Activated CD4-positive, CD25-positive, alpha-beta regulatory T cell treated with anti-CD3 and anti-CD28 coated beads, Interleukin-2, amount 50 U/mL, for 24 hours (primary cell): Measurements from ENCODE around the gene NMNAT2.
"Not testable (repeated sequence)": the region's sequence is repeated elsewhere in the genome, so short reads cannot be mapped to it uniquely, and the experiment has no call there.

Experiments
- ATAC-seq, 2 donors: fragments of 150-1000 bp; cut with Tn5 transposase; one replicate each; pipeline ENCODE4 v1.10.0; 2021; ENCODE audit warnings: mild to moderate bottlenecking in 1 of 2, moderate library complexity in 1 of 2

NMNAT2 gene

DNA sequence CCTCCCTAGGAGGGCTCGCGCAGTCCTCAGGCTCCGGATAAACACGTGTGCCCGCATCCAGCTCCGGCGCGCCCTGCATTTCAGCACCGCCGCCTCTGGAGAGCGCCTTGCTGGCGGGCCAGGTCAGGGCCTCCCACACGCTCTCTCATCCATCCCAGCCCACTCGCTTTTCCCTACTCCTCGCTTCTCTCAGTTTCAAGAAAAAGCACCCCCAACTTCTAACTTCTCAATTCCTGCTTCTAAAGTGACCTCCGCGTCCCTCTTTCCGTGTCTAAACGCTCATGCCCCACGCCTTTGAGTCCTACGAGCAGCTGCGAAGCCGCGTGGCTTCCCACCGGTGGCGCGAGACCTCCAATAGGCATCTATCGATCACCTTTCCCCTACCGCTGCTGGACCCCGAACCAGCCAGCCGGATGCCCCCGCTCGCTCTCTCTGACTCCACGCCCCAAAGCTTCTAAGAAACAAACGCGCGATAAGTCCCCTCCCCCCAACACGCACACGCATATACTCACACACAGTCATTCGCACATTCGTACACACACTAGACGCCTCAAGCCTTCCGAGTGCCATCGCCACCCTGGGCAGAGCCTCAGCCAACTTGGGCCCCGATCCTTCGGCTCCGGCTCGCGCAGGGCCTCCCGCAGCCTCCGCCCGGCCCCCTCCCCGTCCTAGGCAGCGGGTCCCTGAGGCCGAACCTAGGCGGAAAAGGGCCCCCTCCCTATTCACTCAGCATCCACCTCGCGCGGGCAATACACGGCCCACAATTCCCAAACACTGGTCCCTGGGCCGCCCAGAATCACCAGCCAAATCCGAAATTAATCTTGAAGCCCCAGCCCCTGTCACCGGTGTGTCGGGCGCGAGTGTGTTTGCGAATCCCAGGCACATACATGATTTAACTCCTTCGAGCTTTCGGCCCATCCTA, 1.1 kb downstream of the NMNAT2 start:
- ATAC-seq = peak in 1 of 2 donors; percentile 17

DNA sequence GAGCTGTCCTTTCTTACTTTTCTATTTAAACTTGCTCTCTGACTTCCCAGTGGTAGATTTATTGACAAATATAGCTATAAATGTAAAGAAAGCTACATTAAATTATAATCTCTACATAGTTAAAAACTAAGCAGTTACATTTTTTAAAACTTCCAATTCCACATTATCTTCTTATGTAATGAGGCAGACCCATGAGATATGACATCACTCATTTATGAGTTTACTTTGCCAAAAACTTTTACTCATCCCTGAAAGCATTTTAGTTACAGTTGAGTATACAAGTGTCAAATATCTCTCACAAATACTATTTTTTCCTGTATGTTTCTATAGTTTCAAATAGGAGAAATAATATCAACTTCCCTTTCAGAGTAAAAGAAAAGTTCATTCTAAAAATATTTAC, 3.8 kb downstream of the NMNAT2 start:
- no peak for ATAC-seq

DNA sequence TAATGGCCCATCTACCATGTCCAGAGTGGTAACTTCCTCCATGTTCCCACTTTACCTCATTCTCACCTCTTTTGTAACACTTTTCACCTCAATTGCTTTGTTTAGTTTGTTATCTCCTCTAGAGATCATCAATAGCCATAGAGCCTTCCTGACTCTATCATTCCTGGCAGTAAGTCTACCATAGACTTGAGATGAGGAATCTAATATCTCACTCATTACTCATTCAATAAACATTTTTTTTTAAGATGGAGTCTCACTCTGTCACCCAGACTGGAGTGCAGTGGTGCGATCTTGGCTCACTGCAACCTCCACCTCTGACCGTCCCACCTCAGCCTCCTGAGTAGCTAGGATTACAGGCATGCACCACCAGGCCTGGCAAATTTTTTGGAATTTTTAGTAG, 7.1 kb downstream of the NMNAT2 start:
- ATAC-seq = no peak

DNA sequence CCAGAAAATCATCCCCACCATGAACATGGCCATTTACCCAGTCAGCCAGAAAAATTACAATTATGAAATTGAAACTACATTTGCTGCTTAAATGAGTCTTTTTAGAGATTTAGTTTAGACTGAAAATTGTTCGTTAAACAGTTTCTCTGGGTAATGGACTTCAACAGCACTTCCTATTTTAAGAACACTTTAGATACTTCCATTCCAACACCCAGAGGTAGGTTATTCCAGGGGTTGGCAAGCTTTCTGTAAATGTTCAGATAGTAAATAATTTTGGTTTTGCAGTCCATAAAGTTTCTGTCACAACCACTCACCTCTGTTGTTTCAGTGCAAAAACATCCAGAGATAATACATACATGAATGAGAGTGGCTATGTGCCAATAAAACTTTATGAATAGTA, 10.2 kb downstream of the NMNAT2 start:
- no peak for ATAC-seq

DNA sequence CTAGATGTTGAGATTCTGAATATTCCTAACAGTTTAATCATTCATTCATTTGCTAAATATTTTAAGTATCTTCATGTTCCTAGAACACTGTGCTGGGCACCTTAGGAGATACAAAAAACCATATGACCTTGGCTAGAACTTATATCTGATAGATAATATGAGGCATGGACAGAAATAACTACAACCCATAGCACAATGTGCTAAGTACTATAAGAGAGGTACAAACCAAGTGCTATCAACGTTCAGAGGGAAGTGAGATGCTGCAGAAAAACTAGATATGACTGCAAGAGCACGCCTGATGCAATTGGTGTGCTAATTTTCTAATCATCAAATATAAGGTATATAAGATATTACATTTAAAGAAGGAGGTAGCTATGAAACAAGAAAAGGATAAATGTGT, 10.7 kb downstream of the NMNAT2 start:
- no peak for ATAC-seq

DNA sequence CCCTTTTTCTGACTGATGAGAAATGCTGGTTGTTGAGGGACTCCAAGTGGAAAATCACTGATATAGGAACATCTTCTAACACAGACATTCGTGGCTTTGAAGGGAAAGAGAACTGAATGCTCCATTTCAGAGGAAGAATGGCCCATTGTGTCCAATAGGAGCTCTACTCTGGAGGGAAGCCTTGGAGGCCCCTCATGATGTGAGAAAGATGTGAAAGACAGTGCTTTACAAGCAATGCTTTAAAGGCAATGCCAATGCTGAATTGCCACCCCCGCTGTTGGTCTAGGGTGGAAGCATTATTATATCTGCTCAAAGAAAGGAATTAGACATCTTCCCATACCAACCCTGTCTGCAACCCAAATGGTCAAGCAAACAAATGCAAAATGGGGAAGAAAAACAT, 13.7 kb downstream of the NMNAT2 start:
- no peak for ATAC-seq

DNA sequence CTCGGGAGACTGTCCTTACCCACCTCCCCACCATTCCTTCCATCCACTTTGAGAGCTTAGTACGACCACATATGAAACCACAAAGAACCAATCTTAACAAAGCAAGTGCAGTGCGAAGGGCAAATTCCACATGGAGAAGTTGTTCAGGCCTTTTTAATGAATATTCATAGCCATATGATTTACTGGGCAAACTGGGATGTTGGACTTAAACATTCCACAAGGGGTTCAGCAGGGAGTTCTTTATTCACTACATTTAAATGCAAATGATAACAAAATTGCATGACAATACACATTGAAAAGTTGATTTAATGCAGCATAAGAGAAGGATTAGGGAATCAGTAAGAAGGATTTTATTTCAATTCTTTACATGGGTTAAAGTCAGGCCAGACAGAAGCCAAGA, 14.7 kb downstream of the NMNAT2 start:
- no peak for ATAC-seq

DNA sequence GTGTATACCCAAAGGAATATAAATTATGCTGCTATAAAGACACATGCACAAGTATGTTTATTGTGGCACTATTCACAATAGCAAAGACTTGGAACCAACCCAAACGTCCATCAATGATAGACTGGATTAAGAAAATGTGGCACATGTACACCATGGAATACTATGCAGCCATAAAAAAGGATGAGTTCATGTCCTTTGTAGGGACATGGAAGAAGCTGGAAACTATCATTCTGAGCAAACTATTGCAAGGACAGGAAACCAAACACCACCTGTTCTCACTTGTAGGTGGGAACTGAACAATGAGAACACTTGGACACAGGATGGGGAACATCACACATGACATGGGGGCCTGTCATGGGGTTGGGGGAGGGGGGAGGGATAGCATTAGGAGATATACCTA, 16.6 kb downstream of the NMNAT2 start:
- not testable (repeated sequence) for ATAC-seq

DNA sequence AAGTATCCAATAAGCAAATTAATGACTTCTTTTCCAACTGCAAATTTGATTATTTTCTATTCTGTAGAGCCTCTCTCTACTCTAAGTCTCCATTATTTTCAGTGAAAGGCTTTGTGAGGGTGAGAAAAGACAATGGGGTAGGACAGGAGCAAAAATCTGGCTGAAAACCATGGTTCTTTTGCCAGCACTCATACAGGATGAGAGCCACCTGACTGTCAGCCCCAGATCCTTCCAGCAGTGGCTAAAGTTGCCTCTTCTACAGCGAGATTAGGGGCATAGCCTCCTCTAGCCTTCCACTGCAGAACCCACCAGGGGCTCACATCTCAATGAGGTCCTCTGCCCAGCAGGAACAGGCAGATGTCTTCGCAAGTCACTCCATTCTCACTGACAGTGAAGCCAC, 23.7 kb downstream of the NMNAT2 start:
- no peak for ATAC-seq

DNA sequence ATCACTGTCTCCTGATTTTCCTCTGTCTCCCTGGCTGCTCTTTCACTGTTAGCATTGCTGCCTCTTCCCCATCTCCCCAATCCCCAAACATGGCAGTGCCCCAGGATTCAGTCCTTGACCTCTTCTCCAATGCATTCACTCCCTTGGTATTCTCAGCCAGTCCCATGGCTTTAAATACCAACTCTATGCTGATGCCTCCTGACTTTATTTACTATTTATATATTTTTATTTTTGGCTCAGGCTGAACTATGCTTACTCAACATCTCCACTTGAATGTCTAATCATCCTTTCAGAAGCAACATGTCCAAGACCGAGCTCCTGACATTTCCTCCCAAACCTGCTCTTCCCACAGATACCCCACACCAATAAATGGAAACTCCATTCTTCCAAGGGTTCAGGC, 26.3 kb downstream of the NMNAT2 start:
- ATAC-seq = no peak

DNA sequence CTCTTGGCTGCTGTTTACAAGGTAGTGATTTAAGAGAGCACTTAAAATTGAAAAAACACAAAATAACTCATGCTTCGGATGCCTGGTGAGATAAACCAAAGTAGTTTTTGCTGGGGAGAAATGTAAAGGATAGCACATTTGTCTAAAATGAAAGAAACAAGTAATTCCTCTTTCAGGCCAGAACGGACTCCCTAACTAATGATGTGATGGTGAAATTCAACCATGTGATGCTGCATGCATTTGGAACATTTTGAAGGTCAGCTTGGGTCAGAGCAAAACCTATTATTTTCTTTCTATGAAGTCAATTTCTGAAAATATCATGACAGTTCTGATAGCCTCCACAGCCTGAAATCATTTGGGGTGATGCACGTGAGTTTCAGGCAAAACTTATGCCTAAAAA, 27.6 kb downstream of the NMNAT2 start:
- ATAC-seq = no peak

DNA sequence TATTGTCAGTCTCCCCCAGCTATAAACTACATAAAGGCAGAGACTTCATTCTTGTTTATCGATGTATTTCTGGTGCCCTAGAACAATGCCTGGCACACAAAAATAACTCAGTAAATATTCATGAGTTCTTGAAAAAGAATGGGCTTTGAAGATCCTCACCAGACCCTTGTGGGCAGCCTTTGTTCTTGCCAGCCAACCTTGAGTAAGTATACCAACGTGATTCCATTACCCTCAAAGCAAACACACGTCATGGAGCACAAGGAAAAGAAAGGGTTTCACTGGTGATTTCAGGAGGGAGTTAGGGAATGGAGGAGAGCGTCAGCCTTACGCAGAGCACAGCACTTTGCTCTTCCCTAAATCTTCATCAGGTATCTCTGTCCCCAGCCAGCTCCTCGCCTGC, 29.4 kb downstream of the NMNAT2 start:
- ATAC-seq = no peak

DNA sequence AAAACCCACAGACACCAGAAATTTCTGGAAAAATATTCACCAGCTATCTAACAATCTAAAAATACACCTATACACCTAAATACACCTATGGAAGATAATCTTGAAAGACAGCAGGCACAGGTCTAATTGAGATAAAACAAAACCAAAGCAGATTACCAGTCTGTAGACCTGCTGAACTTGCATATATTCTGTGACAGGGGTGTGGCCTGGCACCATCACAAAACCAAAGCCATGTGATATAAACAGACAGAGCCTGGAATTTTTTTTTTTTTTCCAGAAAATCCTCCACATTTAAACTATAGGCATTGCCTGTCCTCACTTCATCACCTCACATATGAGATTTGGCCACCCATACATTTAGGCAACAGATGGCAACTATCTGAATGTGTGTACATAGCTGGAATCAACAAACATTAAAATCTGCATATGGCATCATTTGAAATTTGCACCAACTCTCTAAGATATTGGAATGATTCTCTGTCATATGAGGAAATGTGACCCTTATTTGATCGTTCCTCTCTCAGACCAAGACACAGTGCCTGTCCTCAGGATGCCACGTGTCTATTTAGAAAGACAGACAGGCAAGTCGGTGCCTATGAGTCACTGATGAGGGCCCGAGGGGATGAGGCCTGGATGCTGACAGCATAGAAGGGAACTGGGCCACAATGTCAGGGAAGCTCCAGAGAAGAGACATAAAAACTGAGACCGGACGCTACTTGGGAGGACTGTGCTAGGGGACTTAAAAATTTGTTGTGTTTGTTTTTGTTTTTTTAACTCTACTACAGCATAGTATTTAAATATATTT, 32.6 kb downstream of the NMNAT2 start:
- no peak for ATAC-seq

DNA sequence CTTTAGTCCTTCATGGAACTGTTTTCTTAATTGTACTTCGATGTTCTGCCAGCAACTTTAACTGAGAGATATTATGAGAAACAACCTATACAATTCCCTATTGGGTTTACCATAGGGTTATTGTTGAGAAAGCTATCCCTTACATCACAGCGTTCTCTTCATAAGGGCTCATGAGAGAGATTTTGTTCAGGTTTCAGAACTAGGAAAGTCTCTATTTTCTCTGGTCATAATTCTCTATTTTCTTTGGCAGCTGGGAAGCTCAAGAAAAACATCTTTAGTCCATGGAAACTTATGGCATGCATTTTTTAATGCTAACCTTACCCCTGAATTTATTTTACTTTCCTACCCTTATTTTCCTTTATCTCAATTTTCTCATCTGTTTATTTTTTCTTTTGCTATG, 38.2 kb downstream of the NMNAT2 start:
- no peak for ATAC-seq

DNA sequence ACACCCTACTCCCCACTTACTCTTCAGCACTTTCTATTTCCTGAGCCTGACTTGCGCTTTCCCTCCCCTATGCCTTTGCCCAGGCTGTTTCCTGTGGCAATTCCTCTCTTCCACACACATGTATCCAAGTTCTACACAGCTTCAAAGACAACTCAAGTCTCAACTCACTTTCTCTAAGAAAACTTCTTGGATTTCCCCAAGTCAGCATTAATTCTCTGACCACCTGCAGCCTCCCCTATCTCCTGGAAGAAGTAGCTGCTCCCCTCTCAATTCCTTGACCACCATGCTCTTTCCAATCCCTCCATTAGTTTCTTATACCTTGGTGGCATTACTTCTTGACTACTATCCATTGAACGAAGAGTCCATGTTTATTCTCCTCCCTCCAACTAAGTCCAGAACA, 42.8 kb downstream of the NMNAT2 start:
- no peak for ATAC-seq

DNA sequence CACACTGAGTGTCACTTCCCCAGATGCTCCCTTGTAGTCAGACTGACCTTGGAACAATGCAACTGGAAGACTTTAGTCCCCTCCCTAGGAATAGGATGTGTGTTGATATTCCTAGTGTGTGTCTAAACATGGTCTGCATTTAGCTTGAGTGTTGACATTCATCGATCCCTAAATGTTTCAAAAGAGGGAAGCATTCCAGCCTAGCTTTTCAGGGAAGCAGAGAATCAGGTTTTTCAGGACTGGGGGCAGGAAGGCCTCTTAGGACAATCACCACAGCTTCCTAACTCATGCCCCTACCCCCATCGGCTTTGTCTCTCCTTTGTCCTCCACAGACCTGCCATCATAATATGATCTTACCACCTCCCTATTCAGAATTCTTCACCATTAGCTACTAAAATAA, 43.4 kb downstream of the NMNAT2 start:
- ATAC-seq = no peak

DNA sequence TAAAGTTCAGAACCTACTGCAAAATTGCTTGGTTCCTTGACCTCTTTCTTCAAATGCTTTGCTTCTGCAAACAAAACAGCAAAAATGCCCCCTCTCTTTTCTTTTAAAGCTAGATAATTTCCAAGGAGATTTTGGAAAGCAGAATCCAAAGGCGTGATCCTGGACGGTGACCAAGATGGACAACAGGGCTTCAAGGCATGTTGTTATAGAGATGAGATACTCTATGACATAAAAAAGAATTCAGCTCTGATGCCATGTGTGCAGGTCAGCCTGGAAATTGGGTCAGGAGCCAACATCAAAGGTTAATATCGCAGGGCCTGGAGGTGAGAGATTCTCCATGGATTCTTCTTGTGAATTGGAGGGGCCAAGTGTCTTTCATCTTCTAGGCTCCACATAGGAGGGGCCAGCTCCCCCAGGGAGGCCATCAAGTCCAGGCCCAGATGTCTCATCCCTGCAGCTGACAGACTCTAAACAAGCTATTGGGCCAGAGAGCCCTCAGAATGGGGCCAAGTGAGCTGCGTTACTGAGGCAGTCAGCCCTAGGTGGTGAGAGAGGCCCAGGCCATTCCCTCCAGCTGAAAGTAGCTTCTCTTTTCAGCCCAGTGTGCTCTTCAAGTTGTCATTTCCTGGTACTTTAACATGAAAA, 45.5 kb downstream of the NMNAT2 start:
- no peak for ATAC-seq

DNA sequence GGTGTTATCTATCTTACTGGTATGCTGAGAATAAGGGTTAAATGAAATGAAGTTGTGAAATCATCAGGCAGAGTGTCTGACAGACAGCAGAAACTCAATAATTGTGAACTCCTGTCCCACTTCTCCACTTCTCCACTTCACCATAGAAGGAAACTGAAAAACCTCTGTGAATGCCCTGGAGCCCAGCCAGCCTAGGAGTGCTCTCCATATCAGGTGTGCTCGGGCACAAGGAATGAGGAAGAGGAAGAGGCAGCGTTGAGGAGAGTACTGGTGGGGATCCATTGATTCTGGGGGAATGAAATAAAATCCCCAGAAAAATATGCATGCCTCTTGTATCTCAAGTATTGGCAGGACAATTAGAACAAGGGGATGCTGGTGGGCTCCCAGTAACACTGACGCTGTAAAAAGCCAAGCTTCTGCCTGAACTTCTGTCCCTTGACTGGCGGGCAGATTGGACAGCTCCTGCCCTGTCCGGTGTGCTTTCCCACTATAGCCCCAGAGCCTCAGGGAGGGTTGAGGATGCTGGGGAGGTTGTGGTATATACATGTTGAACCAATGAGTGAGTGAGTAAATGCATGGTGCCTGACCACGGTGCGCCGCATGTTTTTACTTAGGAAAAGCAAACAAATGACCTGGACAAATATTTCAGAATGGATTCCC, 47.7 kb downstream of the NMNAT2 start:
- no peak for ATAC-seq

DNA sequence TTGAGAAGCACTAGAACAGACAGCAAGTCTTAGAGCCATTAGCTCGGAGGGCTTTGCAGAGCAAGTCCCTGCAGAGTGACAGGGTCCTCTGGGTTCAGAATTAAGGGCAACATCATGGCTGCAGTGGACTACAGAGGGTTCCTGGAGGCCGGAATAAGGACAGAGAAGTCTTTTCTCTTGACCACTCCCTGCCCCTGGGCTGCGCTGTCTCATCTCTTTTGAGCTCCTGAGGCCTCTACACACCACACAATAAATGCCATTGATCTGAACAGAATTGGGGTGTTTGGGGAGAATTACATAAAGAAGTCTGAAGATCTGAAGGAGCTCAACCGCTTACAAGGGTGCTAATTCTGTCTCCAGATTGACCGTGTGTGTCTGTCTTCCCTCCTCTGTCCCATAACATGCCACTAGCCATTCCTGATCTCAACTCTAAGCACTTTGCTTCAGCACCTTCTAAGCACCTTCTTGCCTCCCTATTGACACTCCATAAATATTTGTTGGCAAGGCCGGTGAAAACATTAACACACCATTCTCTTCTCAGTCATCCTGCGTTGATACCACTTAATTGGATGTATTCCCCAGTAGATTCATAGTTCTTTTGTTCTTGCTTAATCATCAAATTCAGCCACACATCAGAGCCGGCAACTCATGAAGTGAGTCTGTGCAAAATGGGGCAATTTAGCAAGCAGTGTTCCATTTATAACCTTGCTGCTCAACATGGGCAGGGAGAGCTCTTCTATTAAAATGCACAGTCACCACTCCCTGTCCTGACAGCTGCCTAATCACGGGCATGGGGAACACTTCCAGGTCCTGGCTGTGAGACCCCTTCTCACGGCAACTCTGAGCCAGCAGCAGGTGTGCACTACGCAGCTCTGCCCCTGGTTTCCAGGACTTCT, 49.7 kb downstream of the NMNAT2 start:
- no peak for ATAC-seq

DNA sequence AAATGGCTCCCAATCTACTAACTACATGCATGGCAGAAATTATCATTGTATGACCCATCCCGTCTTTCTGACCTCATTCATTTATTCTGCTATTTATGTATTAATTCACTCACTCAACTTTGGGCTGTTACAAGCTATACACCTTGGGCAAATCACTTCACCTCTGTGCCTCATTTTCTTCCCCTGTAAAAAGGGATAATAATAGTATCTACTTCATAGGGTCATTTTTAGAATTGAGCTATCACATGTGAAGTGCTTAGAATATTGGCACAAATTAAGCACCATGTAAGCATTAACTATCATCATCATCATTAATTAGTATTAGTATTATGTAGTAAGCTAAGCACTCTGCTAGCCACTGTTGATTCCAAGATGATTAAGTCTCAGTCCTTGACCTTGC, 52.1 kb downstream of the NMNAT2 start:
- ATAC-seq = no peak

DNA sequence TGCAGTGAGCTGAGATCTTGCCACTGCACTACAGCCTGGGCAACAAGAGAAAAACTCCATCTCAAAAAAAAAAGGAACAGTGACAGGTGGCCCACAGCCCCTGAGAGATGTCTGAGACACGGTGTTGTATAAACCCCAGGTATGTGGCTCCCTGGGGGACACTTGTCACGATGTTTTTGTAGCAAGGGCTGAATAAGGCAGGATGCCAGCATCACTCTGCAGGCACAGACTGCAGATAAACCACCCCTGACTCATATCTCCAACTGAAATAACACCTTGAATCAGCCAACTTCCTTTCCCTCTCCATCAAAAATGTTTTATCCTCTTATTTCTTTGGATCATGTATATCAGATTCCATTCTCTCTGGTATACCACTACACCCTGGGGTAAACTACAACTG, 52.5 kb downstream of the NMNAT2 start:
- ATAC-seq = no peak

DNA sequence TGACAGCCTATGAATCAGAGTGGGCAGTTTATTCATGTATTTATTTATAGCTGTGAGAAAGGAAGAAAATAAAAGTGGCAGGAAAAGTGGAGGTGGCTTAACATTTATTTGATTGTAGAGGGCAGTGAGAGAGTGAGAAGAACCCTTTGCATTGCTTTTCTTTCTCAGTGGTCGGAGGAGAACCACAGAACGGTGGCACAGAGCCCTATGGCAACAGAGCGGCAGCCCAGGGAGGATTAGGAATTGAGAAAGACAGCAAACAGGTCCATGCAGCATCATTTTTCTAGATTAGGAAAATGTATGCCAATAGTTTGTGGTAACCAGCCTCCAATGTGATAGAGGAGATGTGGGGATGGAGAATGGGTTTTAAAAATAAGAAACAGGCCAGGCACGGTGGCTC, 53.1 kb downstream of the NMNAT2 start:
- ATAC-seq = no peak
